ENCODE measurements around the gene MAPK4.
"Not testable (repeated sequence)": the region's sequence is repeated elsewhere in the genome, so short reads cannot be mapped to it uniquely, and the experiment has no call there.

The MAPK4 gene

DNA sequence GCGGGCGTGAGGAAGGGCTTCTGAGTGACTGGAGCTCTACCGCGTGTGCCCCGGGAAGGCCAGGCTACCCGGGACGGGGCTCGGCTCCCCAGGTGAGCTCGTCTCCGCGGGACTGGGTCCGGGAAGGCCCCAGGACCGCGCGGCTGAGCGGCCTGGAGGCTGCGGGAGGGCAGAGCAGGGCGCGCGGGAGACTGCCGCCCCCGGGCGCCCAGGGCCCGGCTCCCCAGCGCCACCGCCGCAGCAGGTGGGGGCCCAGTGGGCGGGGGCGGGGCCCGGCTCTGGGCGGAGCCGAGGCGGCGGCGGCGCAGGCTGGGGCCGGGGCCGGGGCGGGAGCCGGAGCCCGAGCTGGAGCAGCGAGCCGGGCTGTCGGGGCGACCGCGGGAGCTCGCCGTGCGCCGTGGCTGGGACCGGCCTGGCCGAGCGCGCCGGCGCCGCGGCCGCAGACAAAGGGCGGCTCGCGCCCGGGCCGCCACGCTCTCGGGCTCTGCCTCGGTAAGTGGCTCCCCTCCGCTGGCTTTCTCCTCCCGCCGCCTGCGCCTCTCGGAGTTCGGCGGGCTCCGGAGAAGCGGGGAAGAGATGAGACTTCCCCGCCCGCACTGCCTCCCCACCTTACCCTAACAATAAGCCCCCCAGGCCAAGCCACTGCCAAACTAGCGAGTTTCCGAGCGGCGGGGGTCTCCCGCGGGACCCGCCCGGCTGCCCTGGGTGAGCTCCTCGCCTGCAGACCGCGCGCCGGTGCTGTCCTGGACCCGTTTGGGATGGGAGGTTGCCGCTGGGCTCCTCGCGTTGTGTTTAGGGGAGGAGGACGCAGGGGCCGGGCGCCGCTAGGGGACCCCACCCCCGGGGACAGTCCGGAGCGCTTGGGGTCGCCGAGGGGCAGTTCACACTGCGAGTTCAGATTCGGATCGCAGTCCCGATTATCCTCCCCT is at the start of gene MAPK4:
MAPK4 (plus strand) TSS at position 336 of the 929 bp plus-strand sequence. CDS start 103,872 bp downstream, outside the sequence.
- Mint-ChIP-seq H3K27ac (no peak within 1 kb of the TSS), H3K4me1 (no peaks in the 10 kb centered on the region), H3K36me3 (no peaks in the 10 kb centered on the region), H3K4me3 (peak within 1 kb of the TSS; percentile 65), H3K27me3 (peaks cover 57% of the 10 kb centered on the region), H3K9me3 (peaks cover 7% of the 10 kb centered on the region)
- peak; percentile 70 for ATAC-seq

DNA sequence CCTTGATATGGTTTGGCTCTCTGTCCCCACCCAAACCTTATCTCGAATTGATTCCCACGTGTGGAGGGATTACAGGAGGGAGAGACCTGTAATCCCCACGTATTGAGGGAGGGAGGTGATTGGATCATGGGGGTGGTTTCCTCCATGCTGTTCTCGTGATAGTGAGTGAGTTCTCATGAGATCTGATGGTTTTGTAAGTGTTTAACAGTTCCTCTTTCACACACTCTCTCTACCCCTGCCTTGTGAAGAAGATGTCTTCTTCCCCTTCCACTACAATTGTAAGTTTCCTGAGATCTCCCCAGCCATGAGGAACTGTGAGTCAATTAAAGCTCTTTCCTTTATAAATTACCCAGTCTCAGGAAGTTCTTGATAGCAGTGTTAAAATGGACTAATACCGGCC is 42.6 kb upstream of the MAPK4 start:
- H3K4me1 Mint-ChIP-seq, ATAC-seq, H3K27ac Mint-ChIP-seq, H3K9me3 Mint-ChIP-seq, H3K4me3 Mint-ChIP-seq, H3K36me3 Mint-ChIP-seq: not testable (repeated sequence)
- peaks cover 11% of the 10 kb centered on the region for H3K27me3 Mint-ChIP-seq

DNA sequence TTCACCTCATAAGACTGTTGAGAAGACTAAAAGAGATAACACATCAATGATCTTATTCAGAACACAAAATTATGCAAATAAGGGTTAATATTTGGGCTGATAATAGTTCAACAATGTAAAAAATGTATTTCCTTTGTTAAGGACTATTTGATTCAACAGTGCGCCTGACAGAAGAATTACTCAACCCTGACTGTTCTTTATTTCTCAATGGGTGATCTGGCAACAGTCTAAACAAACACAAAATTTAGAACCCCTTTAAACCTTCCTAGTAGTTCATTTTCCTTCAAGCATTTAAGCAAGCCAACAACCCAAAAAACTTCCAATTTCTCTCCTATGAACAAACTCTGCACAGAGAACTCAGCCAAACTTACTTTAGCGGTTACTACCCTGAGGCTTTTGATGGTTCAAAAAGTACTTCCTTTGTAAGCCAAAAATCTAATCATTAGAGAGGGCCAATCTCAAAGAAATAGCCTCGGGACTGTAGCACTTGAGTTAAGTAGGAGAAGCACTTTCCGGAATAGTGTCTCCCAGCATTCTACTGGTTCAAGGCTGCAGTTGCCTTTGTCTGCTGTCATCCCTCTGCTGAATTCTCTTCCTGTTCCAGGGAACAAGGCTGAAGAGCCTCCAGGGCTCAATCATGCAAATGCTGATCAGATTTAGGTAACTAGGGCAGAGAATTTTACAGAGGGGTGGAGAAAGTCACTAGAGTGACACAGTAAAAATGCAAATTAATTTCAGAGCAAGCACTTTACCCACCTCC is 40.9 kb upstream of the MAPK4 start:
- no peak overlapping the region for H3K27ac Mint-ChIP-seq
- no peak for ATAC-seq
- H3K4me1 Mint-ChIP-seq, result no peaks in the 10 kb centered on the region
- no peaks in the 10 kb centered on the region for H3K9me3 Mint-ChIP-seq
- H3K36me3 Mint-ChIP-seq, result no peaks in the 10 kb centered on the region
- peaks cover 19% of the 10 kb centered on the region for H3K27me3 Mint-ChIP-seq
- no peak overlapping the region for H3K4me3 Mint-ChIP-seq

DNA sequence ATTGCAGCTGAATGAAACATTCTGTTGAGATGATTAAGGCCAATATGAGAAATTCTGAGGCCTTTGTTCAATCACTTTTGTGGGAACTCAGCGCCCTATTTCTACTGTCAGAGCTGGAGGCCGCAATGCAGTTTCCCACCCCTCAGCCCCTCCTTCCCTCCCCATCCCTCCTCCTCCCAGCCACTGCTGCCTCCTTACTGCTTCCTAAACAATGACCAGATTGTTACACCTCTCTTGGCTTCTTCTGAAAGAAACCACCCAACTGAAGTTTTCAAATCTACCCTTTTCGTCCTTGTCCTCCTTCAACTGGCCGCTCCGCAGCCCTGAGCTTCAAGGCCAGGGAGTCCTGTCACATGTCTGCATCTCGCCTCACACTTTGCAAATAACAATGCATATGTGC is 36.7 kb upstream of the MAPK4 start:
- ATAC-seq, result no peak
- Mint-ChIP-seq H3K4me3 (no peak overlapping the region), H3K27me3 (peaks cover 28% of the 10 kb centered on the region), H3K36me3 (no peaks in the 10 kb centered on the region), H3K9me3 (no peaks in the 10 kb centered on the region), H3K4me1 (no peaks in the 10 kb centered on the region), H3K27ac (no peak overlapping the region)

DNA sequence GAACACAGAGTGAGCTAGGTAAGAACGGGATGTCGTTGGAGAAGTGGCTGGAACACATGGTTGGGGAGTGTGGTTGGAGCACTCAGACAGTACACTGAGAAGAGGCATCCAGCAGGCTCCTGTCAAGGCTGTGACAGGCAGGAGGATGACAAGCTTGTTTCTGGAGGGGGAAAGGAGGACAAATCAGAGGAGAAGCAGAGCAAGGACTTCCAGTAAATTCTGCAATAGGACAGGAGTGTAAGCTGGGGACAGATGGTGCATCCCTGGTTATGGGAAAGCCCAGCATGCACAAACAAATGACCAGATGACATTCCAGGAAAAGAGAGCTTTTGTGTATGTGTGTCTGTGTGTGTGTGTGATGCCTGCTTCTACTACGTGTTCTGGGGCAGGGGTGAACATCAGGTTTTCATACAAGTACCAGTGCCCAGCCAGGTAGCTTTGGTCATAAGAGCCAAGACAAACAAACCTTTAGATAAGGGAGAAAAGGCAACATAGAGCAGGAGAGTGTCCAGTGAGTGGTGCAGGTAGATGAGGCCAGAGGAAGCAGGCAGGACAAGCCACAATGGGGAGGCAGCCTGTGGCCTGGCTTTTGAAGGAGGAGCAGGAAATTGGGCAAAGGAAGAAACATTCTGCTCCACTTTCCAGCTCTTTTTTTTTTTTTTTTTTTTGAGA is 32.1 kb upstream of the MAPK4 start:
- no peak for ATAC-seq
- Mint-ChIP-seq H3K4me1 (no peaks in the 10 kb centered on the region), H3K9me3 (peaks cover 2% of the 10 kb centered on the region), H3K36me3 (no peaks in the 10 kb centered on the region), H3K27me3 (peaks cover 19% of the 10 kb centered on the region), H3K27ac (no peak overlapping the region), H3K4me3 (no peak overlapping the region)

DNA sequence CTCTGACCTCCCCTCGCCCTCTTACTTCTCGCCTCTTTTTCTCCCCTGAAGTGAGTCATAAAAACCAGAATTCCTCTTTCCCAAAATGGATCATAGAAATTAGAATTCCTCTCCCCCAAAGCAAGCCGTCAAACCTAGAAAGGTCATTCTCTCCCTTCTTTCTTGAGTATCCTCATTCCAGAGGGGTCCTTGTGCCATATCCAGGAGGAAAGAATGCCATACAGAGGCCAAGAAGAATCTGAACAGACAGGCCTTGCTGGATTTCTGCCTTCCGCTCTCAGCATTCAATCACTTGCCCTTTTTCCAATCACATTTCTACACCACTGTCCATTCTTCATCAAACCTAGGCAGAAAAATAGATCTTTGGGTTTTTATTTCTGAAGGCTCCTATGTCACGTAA is 31.1 kb upstream of the MAPK4 start:
- ATAC-seq, result no peak
- Mint-ChIP-seq H3K27ac (no peak overlapping the region), H3K9me3 (peaks cover 8% of the 10 kb centered on the region), H3K4me3 (no peak overlapping the region), H3K27me3 (peaks cover 9% of the 10 kb centered on the region), H3K4me1 (no peaks in the 10 kb centered on the region), H3K36me3 (no peaks in the 10 kb centered on the region)

DNA sequence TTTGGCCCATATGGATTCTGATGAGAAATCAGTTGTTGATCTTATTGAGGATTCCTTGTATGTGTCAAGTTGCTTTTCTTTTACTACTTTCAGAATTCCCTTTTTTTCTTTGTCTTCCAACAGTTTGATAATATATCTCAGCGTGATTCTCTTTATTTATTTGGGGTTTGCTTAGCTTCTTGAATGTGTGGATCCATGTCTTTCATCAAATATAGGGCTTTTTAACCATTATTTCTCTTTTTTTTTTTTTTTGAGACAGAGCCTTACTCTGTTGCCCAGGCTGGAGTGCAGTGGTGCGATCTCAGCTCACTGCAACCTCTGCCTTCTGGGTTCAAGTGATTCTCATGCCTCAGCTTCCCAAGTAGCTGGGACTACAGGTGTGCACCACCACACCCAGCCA is 26.1 kb upstream of the MAPK4 start:
- H3K36me3 Mint-ChIP-seq, ATAC-seq, H3K4me1 Mint-ChIP-seq, H3K4me3 Mint-ChIP-seq, H3K27ac Mint-ChIP-seq: not testable (repeated sequence)
- Mint-ChIP-seq H3K27me3 (peaks cover 12% of the 10 kb centered on the region), H3K9me3 (peaks cover 15% of the 10 kb centered on the region)

DNA sequence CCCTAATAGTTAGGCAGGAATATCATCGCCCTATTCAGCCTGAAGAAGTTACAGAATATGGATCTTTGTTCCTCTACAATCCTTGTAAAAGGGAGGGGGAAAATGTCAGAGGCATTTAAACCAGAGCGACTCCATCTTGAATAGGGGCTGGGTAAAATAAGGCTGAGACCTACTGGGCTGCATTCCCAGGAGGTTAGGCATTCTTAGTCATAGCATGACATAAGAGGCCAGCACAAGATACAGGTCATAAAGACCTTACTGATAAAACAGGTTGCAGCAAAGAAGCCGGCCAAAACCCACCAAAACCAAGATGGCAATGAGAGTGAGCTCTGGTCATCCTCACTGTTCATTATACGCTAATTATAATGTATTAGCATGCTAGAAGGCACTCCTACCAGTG is 15.4 kb upstream of the MAPK4 start:
- not testable (repeated sequence) for ATAC-seq, H3K27me3 Mint-ChIP-seq, H3K4me3 Mint-ChIP-seq, H3K36me3 Mint-ChIP-seq, H3K4me1 Mint-ChIP-seq, H3K9me3 Mint-ChIP-seq, H3K27ac Mint-ChIP-seq

DNA sequence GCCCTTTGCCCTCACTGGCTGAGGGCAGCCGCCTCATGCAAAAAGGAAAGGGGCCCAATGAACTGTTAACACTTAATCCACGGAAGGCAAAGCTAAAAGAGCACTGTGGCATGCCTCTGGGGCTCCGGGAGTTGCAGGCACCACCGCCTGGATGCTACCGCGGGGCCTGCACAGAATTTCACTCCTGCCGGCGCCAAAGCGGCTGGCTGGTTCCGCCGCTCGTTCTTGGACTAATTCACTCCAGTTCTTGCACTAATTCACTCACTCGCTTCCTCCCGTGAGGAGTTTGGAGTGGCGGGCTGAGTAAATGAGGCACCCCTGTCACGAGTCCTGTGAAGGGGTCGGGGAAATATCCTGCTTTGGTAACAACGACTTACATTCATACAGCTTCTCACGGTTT is 14.0 kb upstream of the MAPK4 start:
- no peak overlapping the region for H3K4me3 Mint-ChIP-seq
- H3K9me3 Mint-ChIP-seq, result no peaks in the 10 kb centered on the region
- H3K36me3 Mint-ChIP-seq, result no peaks in the 10 kb centered on the region
- H3K27ac Mint-ChIP-seq, result no peak overlapping the region
- H3K4me1 Mint-ChIP-seq, result no peaks in the 10 kb centered on the region
- H3K27me3 Mint-ChIP-seq, result peaks cover 7% of the 10 kb centered on the region
- no peak for ATAC-seq

DNA sequence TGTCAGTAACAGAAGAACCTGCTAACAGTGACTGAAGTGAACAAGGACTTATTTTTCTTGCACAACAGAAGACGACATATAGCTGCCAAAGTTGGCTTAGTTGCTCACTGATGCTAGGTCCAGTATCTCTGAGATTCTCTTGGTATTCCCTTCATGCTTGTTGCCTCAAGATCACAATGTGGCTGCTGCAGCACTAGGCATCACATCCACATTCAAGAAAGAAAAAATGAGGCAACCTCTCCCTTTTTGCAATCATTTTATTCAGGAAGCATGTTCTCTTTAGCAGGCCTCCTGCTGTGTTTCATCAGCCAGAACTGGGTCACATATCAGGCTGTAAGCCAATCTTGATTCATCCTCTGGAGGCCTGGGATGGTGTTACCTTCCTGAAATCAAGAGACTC is 11.7 kb upstream of the MAPK4 start:
- no peak for ATAC-seq
- H3K4me1 Mint-ChIP-seq, result no peaks in the 10 kb centered on the region
- H3K4me3 Mint-ChIP-seq, result no peak overlapping the region
- H3K9me3 Mint-ChIP-seq, result no peaks in the 10 kb centered on the region
- no peak overlapping the region for H3K27ac Mint-ChIP-seq
- H3K36me3 Mint-ChIP-seq, result no peaks in the 10 kb centered on the region
- peaks cover 12% of the 10 kb centered on the region for H3K27me3 Mint-ChIP-seq

DNA sequence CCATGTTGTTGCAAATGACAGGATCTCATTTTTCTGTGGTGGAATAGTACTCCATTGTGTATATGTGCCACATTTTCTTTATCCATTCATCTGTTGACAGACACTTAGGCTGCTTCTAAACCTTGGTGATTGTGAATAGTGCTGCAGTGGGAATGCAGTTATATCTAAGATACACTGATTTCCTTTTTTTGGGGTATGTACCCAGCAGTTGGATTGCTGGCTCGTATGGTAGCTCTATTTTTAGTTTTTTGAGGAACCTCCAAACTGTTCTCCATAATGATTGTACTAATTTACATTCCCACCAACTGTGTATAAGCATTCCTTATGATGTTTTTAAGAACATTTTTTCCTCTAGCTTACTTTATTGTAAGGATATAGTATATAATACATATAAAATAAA is 8.2 kb upstream of the MAPK4 start:
- H3K4me3 Mint-ChIP-seq, H3K36me3 Mint-ChIP-seq, H3K9me3 Mint-ChIP-seq, H3K27ac Mint-ChIP-seq, H3K4me1 Mint-ChIP-seq, ATAC-seq: not testable (repeated sequence)
- peaks cover 43% of the 10 kb centered on the region for H3K27me3 Mint-ChIP-seq

DNA sequence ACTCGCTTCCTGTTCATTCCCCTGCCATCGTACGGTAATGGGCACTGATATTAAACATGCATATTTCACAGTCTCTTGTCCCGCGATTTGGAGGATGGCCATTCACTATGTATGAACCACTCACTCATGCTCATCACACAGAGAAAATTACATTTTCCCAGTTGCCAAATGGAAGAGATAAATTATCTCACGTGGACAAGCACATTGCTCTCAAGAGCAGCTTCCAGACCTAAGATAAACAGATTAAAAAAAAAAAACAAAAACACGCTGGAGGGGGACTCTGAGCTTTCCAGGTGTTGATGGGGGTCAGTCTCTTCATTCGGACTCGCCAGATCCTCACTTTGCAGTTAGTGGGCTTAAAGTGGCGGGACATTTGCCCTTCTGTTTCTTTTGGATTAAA is 1.7 kb upstream of the MAPK4 start:
- Mint-ChIP-seq H3K27ac (no peak overlapping the region), H3K4me1 (no peaks in the 10 kb centered on the region), H3K36me3 (no peaks in the 10 kb centered on the region), H3K9me3 (peaks cover 9% of the 10 kb centered on the region), H3K27me3 (peaks cover 64% of the 10 kb centered on the region), H3K4me3 (no peak overlapping the region)
- ATAC-seq, result no peak

DNA sequence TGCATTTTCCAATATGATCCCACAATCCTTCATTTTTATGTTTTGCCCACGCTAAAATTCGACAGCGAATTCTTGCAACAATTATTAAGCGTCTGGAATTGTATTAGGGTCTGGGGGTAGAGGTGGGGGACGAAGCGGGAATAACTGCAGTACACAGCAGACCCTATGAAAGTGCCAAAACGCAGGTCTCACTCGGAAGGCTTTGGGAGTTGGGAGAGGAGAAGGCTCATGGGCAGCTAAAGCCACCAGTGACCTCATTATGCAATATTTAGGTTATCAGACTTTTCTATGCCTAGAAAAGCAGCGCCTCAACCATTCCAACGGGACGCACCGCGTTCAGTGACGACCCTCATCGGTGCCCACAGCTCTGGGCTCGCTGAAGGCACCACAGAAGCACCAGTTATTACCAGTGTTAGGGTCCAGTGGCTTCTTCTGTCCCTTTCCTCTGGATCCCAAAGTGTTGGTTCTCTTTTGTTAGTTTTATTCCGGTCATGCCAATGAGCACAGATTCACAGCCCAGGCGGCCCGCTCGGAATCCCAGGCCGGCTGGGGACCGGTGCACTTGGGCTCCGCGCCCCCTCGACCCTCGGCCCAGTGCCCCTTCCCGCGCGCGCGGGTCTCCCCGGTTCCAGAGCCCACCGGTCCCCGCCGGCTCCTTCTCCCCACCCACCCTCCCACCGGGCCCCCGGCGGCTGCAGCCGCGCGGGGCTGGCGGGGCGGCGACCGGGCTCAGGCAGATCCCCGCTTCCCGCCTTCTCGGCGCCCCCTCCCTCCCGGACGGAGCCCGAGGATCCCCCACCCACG is 737 bp upstream of the MAPK4 start:
- Mint-ChIP-seq H3K27ac (no peak overlapping the region), H3K36me3 (no peaks in the 10 kb centered on the region), H3K9me3 (peaks cover 9% of the 10 kb centered on the region), H3K4me3 (peak overlapping the region; percentile 18), H3K4me1 (no peaks in the 10 kb centered on the region), H3K27me3 (peaks cover 64% of the 10 kb centered on the region)
- ATAC-seq, result no peak

DNA sequence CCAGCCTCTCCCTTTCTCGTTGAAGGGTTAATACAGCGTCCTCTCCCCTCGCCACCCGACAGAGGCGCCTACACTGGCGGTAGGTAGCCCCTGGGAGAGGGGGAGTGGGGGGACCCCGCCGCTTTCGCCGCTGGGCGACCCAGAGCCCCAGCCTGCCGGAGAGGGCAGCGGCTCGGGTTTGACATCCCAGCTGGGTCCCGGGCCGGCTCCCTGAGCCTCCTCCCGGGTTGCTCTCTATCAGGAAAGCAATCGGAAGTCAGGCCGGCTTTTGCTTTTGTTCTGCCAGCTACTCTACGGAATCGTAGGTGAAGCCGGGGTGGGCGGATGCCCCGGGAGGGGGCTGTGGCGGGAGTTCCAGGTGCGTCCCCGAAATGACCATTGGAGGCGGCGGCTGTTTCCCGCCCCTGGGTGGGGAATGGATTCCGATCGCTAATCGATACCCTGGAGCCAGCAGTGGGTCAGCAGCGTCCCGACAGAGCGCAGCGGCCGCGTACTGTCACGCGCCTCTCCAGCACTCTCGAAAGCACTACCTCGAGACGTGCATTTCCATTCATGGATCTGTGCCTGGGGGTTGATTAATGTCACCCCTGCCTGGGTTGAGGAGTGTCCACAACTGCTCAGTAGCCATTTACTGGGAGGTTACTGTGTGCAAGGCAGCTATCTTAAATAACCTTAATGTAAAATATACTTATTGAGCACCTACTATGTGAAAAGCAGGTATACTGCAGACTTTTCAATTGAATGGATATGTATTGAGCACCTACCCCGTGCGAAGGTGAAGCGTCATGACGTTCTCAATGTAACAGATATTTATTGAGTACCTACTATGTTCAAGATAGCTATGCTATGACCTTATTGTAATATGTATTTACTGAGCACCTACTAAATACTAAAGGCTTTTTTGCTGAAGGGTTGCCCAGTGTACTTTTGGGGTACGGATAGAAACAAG is 1.1 kb downstream of the MAPK4 start:
- peak overlapping the region; percentile 65 for H3K4me3 Mint-ChIP-seq
- H3K4me1 Mint-ChIP-seq, result no peaks in the 10 kb centered on the region
- no peak overlapping the region for H3K27ac Mint-ChIP-seq
- H3K27me3 Mint-ChIP-seq, result peaks cover 47% of the 10 kb centered on the region
- no peaks in the 10 kb centered on the region for H3K36me3 Mint-ChIP-seq
- ATAC-seq, result no peak
- H3K9me3 Mint-ChIP-seq, result peaks cover 2% of the 10 kb centered on the region
